ENCODE data around the gene BCLAF1. TPM values are rescaled to one million over a fixed set of nuclear protein-coding genes. Genes with fewer than 3 reads are reported as not detected.

Gene BCLAF1
- total RNA-seq, 1 experiment from 2014 or later: 159 TPM

DNA sequence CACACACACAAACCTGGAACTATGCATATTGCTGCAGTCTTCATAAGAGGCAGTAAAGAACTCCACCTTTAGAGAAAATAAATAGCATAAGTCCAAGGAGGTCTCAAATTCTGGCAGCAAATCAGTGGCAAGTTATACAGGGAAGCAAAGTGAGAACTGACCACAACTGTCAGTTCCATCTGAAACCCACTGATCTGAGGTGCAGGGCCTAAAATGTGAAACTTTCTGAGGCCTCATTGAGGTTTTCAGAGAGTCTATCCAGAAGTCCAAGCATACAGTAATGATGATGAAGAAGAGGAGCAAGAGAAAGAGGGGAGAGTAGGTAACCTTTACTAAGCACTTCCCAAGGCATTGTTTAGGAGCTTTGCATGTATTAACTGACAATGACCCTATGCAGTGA is 75.8 kb downstream of the BCLAF1 start:
- Histone ChIP-seq H3K9ac (ENCODE audit: low read length) (no peak overlapping the region), H4K20me1 (ENCODE audit: insufficient read depth) (no peaks in the 10 kb centered on the region), H3K27me3 (ENCODE audit: insufficient read depth, low read length) (no peaks in the 10 kb centered on the region), H3K4me1 (ENCODE audit: control insufficient read depth in 1 of 2, insufficient read depth in 2 of 2, low read length in 2 of 2) (no peaks in the 10 kb centered on the region), H3K9me2 (ENCODE audit: insufficient read depth) (no peaks in the 10 kb centered on the region), H3K4me3 (replicated peaks in 1 of 2; ENCODE audit: low read depth in 1 of 2, low read length in 2 of 2) (no peak overlapping the region), H3K27ac (ENCODE audit: low read depth, low read length) (no peak overlapping the region), H3K9me3 (ENCODE audit: control insufficient read depth in 1 of 2, insufficient read depth in 1 of 2, low read depth in 1 of 2, low read length in 2 of 2) (no peaks in the 10 kb centered on the region), H3K4me2 (ENCODE audit: low read length) (no peak overlapping the region), H3K36me3 (ENCODE audit: control insufficient read depth in 1 of 2, insufficient read depth in 2 of 2, low read length in 2 of 2) (no peaks in the 10 kb centered on the region), H2AFZ (ENCODE audit: low read depth, low read length, poor library complexity, severe bottlenecking) (no peak overlapping the region), H3K79me2 (ENCODE audit: insufficient read depth, low read length) (no peaks in the 10 kb centered on the region)
- intact Hi-C loops (cut with micrococcal nuclease): no loop called here
- TF ChIP-seq, protein P1, sequence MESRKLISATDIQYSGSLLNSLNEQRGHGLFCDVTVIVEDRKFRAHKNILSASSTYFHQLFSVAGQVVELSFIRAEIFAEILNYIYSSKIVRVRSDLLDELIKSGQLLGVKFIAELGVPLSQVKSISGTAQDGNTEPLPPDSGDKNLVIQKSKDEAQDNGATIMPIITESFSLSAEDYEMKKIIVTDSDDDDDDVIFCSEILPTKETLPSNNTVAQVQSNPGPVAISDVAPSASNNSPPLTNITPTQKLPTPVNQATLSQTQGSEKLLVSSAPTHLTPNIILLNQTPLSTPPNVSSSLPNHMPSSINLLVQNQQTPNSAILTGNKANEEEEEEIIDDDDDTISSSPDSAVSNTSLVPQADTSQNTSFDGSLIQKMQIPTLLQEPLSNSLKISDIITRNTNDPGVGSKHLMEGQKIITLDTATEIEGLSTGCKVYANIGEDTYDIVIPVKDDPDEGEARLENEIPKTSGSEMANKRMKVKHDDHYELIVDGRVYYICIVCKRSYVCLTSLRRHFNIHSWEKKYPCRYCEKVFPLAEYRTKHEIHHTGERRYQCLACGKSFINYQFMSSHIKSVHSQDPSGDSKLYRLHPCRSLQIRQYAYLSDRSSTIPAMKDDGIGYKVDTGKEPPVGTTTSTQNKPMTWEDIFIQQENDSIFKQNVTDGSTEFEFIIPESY (IDR thresholded peaks at IDR 0.05; ENCODE audit: extremely low read depth, insufficient replicate concordance, low read length): no peak
- TF ChIP-seq EGR1 (IDR thresholded peaks at IDR 0.05; ENCODE audit: low read depth): no peak
- no peak for ATAC-seq
- ChIA-PET CTCF (no interaction called here), RAD21 (ENCODE audit: low non-redundant PET in 1 of 2, low total read pairs in 2 of 2, uncharacterized antibody in 2 of 2, unreplicated experiment in 2 of 2) (no interaction called here), POLR2A (no interaction called here)
- BruUV-seq (replicated peaks): no TSS peak
- DNase-seq (ENCODE audit: low read depth, low spot score): no peak

DNA sequence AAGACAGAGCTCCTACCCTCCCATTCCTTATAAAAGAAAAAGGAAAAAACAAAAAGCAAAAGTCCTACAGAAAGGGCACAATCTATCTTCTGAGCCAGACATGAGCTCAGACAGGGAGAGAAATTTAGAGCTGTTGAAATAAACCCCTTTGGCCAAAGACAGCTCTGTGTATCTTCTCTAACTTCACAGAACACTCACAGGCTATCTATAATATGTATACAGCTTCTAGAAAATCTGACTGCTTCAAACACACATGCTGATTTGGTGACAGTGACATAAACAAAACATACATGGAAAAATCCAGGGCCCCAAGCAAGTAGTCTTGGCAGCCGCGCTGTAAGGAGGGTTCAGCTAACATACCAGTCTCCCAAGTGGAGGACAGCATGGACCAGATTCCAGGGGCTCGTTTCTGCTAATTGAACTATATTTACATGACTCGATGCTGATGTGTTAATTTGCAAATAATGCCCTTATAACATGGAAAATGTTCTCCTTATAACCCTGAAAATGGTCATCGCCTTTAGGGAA is 76.6 kb downstream of the BCLAF1 start:
- Histone ChIP-seq H3K9ac (ENCODE audit: low read length) (no peak overlapping the region), H3K4me1 (ENCODE audit: control insufficient read depth in 1 of 2, insufficient read depth in 2 of 2, low read length in 2 of 2) (no peaks in the 10 kb centered on the region), H3K27ac (ENCODE audit: low read depth, low read length) (no peak overlapping the region), H3K79me2 (ENCODE audit: insufficient read depth, low read length) (no peaks in the 10 kb centered on the region), H4K20me1 (ENCODE audit: insufficient read depth) (no peaks in the 10 kb centered on the region), H3K9me2 (ENCODE audit: insufficient read depth) (no peaks in the 10 kb centered on the region), H3K4me3 (replicated peaks in 1 of 2; ENCODE audit: low read depth in 1 of 2, low read length in 2 of 2) (no peak overlapping the region), H3K36me3 (ENCODE audit: control insufficient read depth in 1 of 2, insufficient read depth in 2 of 2, low read length in 2 of 2) (no peaks in the 10 kb centered on the region), H3K27me3 (ENCODE audit: insufficient read depth, low read length) (no peaks in the 10 kb centered on the region), H3K4me2 (ENCODE audit: low read length) (no peak overlapping the region), H2AFZ (ENCODE audit: low read depth, low read length, poor library complexity, severe bottlenecking) (no peak overlapping the region), H3K9me3 (ENCODE audit: control insufficient read depth in 1 of 2, insufficient read depth in 1 of 2, low read depth in 1 of 2, low read length in 2 of 2) (no peaks in the 10 kb centered on the region)
- RAD21 ChIA-PET (ENCODE audit: low non-redundant PET in 1 of 2, low total read pairs in 2 of 2, uncharacterized antibody in 2 of 2, unreplicated experiment in 2 of 2): no interaction called here
- POLR2A ChIA-PET: no interaction called here
- CTCF ChIA-PET: no interaction called here
- intact Hi-C loops (cut with micrococcal nuclease): no loop called here
- ATAC-seq (no peak), DNase-seq (ENCODE audit: low read depth, low spot score) (no peak)
- no TSS peak for BruUV-seq (replicated peaks)
- TF ChIP-seq SP1 (IDR thresholded peaks at IDR 0.05; ENCODE audit: low read depth) (no peak), YY1 (IDR thresholded peaks at IDR 0.05; ENCODE audit: extremely low read depth, insufficient replicate concordance, low read depth, low read length) (no peak), SRF (IDR thresholded peaks at IDR 0.05; ENCODE audit: low read depth) (no peak), ELF1 (IDR thresholded peaks at IDR 0.05; ENCODE audit: borderline replicate concordance, low read depth) (no peak), CEBPB (IDR thresholded peaks at IDR 0.05; ENCODE audit: low read depth) (no peak), FOSL1 (IDR thresholded peaks at IDR 0.05; ENCODE audit: low read depth) (no peak), TCF7L2 (IDR thresholded peaks at IDR 0.05; ENCODE audit: borderline replicate concordance, extremely low read depth, insufficient read depth, insufficient read length) (no peak), RAD21 (IDR thresholded peaks at IDR 0.05; ENCODE audit: low read depth) (no peak), ZNF274 (IDR thresholded peaks at IDR 0.05; ENCODE audit: low read depth, low read length) (no peak), CBX3 (IDR thresholded peaks at IDR 0.05; ENCODE audit: low read depth) (no peak), EZH2phosphoT487 (IDR thresholded peaks at IDR 0.05; ENCODE audit: borderline replicate concordance) (no peak), EZH2 (IDR thresholded peaks at IDR 0.05) (no peak), POLR2A (IDR thresholded peaks at IDR 0.05; ENCODE audit: borderline replicate concordance, extremely low read depth, insufficient read depth, insufficient read length) (no peak), ZFX (IDR thresholded peaks at IDR 0.05) (no peak)
- TF ChIP-seq, protein P2, sequence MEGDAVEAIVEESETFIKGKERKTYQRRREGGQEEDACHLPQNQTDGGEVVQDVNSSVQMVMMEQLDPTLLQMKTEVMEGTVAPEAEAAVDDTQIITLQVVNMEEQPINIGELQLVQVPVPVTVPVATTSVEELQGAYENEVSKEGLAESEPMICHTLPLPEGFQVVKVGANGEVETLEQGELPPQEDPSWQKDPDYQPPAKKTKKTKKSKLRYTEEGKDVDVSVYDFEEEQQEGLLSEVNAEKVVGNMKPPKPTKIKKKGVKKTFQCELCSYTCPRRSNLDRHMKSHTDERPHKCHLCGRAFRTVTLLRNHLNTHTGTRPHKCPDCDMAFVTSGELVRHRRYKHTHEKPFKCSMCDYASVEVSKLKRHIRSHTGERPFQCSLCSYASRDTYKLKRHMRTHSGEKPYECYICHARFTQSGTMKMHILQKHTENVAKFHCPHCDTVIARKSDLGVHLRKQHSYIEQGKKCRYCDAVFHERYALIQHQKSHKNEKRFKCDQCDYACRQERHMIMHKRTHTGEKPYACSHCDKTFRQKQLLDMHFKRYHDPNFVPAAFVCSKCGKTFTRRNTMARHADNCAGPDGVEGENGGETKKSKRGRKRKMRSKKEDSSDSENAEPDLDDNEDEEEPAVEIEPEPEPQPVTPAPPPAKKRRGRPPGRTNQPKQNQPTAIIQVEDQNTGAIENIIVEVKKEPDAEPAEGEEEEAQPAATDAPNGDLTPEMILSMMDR (IDR thresholded peaks at IDR 0.05 in 2 of 3, conservative IDR thresholded peaks at IDR 0.05 in 1 of 3; ENCODE audit: borderline replicate concordance in 1 of 3, insufficient read depth in 1 of 3, low read depth in 2 of 3, low read length in 2 of 3): no peak
- TF ChIP-seq, protein P3, sequence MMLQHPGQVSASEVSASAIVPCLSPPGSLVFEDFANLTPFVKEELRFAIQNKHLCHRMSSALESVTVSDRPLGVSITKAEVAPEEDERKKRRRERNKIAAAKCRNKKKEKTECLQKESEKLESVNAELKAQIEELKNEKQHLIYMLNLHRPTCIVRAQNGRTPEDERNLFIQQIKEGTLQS (IDR thresholded peaks at IDR 0.05): no peak
- TF ChIP-seq, protein P4, sequence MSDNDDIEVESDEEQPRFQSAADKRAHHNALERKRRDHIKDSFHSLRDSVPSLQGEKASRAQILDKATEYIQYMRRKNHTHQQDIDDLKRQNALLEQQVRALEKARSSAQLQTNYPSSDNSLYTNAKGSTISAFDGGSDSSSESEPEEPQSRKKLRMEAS (IDR thresholded peaks at IDR 0.05): no peak

All from HCT116 (cell line).